ENCODE results near the gene C2CD4B.

Gene C2CD4B, protein sequence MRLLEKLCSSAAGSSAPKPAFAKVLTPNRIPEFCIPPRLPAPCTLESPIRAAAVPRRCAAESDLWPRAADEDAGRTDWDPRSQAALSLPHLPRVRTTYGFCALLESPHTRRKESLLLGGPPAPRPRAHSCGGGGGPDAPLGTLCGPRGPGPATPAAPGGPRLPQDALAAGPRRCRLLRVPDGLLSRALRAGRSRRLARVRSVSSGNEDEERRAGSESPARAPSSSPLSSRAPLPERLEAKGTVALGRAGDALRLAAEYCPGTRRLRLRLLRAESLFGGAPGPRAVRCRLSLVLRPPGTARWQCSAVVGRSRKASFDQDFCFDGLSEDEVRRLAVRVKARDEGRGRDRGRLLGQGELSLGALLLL

DNA sequence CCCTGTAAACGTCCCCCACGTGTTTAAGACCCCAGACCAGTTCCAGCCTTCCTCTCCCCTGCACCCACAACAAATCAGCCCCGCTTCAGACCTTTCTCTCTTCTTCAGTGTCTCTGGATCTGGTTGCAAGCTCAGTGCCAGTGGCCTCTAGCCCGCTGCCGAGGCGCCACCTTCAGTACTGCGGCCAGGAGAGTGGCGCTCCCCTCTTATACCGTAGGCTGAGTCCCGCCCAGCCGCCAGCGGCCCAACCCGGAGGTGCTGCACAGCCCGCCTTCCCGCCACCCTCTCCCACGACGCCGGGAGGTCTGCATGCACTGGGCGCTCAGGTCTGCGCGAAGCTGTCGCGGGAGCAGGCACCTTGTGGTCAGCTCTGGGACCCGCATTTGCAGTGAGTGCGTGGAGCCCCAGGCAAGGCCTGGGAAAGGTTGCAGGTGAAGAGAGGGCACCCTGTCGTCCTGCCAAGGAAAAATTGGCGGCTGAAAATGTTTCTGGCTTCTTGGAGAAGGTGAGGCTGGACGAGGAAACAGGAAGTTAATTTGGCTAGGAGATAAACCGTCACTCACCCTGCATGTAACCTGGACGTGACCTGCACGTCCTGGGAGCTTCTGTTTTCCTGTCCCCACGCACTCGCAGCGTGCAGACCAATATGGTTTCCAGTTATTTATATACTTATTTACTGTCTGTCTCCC, at the start of gene C2CD4B:
Gene C2CD4B (minus strand): TSS at position 182 of the 689 bp plus-strand sequence. CDS start 301 bp downstream, outside the sequence.
- no peak for DNase-seq

DNA sequence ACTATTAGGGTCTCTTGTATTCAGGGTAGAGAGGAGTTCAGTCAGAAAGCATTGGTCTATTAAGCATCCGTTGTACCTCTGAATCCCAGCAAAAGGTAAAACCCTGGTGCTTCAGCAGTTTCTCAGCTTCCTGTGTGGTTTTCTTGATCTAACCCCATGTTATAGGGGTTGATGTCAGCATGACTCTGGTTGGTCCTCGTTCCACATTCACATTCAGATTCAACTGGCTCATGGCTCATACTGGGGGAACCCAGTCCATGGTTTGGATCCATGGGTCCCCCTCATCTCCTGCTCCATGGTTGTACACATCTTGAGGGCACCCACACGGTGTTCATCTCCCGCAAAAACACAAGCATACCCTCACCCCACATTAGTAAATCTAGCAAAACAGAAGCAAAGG, 47.7 kb upstream of the C2CD4B start:
- no peak for DNase-seq

DNA sequence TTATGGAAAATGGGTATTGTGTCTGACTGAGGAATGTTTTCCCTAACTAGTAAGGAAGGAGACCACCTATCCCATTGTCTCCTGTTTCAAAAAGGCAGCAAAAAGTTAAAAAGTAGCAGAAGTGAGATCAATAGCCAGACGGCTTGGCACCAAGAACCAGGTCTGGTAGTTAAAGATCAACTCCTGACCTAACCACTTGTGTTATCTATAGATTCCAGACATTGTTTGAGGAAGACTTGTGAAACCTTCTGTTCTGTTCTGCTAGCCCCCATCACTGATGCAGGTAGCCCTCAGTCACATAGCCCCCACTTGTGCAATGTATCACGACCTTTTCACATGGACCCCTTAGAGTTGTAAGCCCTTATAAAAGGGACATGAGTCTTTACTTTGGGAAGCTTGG, 46.3 kb upstream of the C2CD4B start:
- no peak for DNase-seq

DNA sequence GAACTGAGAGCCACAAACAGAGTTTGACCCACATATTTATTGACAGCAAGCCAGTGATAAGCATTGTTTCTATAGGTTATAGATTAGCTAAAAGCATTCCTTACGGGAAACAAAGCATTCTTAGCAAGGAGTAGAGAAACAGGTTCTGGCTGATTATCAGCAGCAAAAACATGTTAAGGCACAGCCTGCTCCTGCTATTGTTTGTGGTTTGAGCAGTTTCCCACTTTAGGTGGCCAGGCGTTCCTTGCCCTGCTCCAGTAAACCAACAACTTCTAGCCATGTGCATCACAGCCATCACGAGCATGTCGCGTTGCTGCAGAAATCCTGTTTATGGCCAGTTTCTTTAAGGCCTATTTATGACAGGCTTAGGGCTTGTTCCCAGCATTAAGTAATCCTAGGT, 44.7 kb upstream of the C2CD4B start:
- no peak for DNase-seq

DNA sequence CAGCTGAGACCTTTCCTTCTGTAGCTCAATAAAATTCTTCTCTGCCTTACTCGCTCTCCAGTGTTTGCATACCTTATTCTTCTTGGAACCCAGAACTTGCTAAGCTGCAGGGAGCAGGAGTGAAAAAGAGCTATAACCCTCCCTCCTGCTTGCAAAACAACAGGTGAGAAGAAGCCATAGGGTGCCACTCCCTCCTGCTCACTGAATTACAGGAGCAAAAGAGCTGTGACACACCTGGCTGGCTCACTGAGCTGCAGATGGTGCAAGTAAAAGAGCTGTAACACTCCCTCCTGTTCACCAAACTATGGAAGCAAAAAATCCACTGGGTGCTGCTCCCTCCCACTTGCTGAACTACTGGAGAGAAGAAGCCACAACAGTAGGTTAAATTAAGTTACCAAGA, 44.2 kb upstream of the C2CD4B start:
- no peak for DNase-seq

DNA sequence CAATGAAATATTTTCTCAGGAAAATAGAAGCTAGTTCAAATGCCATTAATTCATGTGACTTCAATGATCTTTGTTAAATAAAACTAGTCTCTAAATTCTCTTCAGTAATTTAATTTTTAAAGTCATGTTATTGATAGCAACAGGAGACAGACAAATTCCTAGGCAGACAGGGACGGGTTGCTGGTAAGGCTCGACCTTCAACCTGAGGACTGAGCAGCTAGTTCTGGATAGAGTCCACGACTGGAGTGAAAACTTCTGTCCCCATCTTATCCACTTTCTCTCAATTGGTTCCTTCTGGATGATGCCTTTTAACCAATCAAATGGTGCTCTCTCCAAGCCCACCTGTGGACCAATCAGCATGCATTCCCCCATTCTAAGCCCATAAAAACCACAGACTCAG, 43.8 kb upstream of the C2CD4B start:
- no peak for DNase-seq

DNA sequence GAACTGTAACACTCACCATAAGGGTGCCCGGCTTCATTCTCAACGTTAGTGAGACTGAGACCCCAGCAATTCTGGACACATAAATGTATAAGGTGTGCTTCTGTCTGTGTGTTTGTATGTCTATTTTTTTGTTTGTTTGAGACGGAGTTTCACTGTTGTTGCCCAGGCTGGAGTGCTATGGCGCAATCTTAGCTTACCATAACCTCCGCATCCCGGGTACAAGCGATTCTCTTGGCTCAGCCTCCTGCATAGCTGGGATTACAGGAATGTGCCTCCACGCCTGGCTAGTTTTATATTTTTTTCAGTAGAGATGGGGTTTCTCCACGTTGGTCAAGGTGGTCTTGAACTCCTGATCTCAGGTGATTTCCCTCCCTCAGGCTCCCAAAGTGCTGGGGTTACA, 43.3 kb upstream of the C2CD4B start:
- DNase-seq, result no peak

DNA sequence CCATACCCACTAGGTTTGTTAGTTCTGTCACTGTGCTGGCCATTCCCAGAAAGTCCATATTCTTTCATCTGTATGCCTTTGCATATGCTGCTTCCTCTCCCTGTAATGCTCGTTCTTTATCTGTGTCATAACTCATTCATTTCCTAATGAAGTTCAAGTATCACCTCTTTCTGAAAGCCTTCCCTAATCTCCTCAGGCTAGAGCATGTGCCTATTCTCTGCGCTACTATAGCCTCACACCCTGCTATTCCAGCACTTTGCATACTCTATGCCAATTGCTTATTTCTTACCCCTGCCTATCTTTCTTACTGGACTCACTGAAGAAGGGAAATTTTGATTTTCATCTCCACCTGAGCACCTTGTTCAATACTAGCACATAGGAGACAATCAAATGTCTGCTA, 25.6 kb upstream of the C2CD4B start:
- DNase-seq, result no peak

DNA sequence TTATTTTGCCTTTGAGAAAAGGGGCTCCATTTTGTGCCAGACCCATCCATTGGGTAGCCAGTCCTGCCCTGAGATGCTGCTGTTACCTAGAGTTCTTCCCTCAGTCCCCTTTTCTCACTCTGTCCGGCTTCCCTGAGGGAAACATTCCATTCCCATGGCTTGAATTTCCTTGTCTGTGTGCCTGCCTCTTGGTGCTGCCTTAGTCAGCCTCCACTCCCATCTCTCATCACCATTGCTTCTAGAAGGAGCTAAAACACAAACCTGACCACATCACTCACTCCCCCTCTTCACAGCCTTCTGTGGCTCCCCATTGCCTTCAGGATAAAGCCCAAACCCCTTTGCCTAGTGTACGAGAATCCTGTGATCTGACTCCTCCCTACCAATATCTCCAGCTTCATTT, 25.2 kb upstream of the C2CD4B start:
- DNase-seq, result no peak

DNA sequence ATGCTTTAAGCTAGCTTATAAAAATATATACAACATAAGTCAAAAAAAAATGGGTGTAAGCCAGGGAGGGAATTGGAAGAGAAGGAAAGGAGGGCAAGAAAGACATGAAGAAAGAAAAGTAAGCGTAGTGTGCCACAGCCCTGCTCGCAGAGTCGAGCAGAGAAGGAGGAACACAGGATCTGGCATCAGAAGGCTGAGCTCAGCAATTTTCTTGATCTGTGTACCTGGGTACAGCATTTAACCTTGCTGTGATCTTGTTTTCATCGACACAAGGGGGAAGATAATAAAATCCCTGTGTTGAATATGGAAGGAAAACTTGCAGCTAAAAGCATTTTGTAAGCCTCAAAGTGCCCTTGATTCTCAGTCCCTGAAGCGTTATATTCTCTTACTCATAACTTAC, 23.7 kb upstream of the C2CD4B start:
- no peak for DNase-seq

DNA sequence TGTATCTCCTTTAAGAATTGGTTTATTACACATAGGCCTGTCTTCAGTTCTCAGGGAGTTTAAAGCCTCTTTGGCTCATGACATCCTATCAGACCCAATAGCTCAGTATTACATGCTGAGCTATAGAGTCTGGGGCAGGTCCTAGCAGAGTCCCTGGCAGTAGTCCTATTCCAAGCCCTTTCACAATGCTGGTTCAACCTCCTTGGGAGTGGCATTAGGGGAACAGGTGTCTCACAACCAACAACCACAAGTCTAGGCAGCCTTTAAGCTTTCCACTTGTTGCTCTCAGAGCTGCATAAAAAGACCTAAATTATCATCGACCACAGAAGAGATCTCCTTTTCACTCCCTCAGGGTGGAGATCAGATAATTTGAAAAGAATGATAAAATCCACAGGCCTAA, 22.8 kb upstream of the C2CD4B start:
- no peak for DNase-seq

DNA sequence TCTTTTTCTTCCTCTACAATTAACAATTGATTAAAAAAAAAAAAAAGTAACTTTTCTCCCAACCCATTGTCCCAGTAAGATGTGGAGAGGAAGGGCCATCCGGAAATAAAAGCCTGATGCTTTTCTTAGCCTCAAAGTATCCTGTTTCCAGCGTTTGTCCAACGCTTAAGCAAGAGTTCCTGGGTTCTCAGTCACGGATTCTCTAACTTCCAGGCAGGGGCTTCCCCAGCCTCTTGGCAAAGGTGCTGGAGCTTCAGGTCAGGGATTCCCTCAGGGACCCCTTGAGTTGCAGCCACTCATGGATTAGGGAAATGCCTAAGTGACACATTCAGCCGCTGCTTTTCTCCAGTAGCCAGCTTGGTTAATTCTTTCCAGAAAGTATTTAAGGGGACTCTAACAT, 22.3 kb upstream of the C2CD4B start:
- DNase-seq, result no peak

DNA sequence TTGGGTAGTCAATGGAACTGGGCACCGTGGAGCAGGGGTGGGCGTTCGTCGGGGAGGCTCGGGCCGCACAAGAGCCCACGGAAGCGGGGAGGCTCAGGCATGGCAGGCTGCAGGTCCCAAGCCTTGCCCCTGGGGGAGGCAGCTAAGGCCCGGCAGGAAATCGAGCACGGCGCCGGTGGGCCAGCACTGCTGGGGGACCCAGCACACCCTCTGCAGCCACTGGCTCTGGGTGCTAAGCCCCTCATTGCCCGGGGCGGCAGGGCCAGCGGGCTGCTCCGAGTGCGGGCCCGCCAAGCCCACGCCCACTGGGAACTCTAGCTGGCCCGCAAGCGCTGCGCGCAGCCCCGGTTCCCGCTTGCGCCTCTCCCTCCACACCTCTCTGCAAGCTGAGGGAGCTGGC, 21.5 kb upstream of the C2CD4B start:
- no peak for DNase-seq

DNA sequence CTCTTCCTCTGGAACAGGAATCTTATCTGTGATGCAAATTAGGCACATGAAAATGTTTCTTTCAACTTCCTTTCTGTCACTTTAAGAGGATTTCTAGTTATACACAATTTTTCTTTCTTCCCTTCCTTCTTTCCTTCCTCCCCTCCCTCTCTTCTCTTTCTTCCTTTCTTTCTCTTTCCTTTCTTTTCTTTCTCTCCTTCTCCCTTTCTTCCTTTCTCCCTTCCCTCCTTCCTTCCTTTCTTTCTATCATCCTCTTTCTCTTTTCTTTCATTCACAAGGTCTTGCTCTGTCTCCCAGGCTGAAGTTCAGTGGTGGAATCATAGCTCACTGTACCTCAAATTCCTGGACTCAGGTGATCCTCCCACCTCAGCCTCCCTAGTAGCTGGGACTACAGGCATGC, 18.0 kb upstream of the C2CD4B start:
- no peak for DNase-seq

DNA sequence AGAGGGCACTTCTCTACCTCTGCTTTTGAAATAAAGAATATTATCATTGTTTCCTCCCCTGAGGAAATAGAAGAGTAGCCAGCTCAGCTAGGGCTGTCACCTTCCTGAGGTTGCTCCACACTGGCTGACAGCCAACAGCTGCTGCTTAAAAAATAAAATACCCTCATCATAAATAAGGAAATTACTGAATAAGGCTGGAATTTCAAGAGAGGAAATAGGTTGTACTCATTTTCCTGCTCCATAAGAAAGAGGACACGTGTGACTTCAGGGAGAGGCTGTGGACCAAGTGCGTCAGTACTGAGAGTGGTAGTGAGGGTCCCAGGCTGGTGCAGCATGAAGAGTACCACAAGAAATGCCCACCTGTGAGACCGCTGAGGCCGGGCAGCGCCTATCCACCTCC, 8.1 kb upstream of the C2CD4B start:
- no peak for DNase-seq

DNA sequence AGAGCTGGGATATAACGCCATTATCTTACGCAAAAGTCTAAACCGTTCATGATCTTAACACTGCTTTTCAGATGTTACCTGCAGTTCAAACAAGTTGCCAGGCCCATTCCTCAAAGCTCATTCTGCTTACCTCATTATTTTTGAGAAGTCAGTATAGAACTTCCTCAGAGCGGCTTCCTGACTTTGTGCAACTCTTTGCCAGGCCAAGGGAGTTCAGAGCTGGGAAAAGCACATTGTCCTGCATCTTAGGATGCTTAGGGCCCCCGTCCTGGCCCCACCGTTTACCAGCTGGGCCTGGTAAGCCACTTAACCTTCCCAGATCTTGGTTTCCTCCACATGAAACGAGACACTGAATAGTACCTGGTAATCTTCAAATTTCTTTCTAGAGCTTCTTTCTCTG, 6.8 kb upstream of the C2CD4B start:
- no peak for DNase-seq

DNA sequence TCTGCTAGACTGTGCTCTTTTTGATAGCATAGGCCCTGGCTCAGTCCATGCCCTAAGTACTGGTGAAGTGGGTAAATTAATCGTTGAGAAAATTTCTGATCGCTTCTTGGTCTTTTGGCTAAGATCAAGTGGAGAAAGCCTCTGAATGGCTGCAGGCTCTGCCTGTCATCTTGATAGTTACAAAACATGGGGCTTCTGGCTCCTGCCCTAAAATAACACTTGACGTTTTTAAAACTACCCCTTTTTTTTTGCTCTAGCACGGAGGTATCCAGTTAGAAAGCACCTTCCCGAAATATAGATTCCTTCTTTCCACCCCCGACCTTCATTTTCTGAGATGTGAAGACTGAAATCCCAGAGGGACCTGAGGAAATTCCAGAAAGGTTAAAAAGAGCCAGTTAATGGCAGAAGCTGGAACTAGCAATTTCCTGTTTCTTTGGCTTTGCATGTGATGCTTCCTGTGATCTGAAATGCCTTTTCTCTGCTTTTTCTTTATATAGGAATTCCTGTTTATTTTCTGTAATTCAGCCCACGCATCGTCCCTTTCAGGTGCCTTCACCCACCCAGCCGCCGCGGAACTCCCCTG, 799 bp upstream of the C2CD4B start:
- DNase-seq, result no peak

DNA sequence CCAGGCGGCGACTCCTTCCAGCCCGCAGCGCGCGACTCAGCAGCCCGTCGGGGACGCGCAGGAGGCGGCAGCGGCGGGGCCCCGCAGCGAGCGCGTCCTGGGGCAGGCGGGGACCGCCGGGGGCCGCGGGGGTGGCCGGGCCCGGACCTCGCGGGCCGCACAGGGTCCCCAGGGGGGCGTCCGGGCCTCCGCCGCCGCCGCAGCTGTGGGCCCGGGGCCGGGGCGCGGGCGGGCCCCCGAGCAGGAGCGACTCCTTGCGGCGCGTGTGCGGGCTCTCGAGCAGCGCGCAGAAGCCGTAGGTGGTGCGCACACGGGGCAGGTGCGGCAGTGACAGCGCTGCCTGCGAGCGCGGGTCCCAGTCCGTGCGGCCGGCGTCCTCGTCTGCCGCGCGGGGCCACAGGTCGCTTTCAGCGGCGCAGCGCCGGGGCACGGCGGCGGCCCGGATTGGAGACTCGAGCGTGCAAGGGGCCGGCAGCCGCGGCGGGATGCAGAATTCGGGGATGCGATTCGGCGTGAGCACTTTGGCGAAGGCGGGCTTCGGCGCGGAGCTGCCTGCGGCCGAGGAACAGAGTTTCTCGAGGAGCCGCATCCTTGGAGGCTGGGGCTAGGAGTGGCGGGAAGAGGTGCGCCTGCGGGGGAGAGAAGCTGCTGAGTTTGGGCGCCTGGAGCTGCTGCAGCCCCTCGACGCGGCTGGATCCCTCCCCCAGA, 535 bp downstream of the C2CD4B start:
- no peak for DNase-seq

DNA sequence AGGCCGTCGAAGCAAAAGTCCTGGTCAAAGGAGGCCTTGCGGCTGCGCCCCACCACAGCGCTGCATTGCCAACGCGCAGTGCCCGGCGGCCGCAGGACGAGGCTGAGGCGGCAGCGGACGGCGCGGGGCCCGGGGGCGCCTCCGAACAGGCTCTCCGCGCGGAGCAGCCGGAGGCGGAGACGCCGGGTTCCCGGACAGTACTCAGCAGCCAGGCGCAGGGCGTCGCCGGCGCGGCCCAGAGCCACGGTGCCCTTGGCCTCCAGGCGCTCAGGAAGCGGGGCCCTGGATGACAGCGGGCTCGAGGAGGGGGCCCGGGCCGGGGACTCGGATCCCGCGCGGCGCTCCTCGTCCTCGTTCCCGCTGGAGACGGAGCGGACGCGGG, 1.1 kb downstream of the C2CD4B start:
- DNase-seq, result no peak

DNA sequence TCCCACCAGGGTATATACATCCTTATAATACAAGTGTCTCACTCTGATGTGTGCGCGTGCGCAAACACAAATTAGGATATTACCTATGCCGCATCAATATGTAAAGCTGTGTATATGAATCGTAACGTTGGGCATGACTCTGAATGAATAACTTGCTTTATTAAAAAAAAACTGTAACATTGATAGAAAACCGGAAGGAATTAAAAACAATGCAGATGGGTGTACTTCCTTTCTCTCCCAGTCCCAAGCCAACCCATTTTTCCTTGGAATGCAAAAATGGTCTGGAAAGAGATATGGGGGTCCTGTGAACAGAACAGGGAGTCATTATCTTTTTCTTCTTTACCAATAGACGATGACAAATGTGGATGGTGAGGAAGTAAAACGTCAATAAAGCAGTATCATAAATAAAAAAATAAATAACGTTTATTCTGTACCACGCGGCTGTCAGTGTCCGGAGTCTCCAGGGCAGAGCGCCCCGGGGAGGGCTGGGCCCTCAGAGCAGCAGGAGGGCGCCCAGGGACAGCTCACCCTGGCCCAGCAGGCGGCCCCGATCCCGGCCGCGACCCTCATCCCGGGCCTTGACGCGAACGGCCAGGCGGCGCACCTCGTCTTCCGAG, 1.6 kb downstream of the C2CD4B start:
- no peak for DNase-seq

DNA sequence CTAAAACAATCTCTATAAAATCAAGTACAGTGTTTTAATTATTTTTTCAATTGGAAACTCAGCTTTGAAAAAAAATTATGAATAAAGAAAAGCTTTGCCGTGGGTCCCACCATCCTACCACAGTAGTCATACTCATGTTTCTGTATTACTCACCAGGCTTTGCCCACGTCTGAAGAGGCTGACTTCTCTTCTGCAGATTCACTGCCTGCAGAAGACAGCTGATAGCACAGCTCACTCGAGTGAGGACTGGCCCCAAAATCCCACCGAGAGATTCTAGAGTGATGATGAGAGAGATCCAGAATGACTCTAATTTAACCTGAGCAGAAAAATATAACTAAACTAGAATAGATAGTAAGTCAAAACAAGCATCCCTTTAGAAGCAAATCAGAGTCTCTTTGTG, 11.9 kb downstream of the C2CD4B start:
- DNase-seq, result no peak

DNA sequence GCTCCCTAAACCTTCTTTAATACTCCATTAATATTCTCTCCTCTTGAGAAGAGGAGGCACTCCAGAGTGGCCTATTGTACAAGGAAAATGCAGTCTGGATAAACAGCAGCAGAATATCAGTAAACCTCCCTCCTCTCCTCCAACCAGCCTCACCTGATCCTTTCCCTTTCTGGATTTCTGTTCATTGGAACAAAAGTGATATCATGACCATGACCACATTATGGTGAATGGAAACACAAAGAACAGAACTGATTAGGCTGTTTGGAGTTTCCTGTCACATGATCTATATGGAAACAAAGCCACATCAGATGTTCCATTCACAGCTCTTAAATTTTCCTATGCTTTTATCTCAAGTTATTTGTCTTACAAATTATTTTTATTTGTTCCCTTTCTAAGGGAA, 14.6 kb downstream of the C2CD4B start:
- no peak for DNase-seq

DNA sequence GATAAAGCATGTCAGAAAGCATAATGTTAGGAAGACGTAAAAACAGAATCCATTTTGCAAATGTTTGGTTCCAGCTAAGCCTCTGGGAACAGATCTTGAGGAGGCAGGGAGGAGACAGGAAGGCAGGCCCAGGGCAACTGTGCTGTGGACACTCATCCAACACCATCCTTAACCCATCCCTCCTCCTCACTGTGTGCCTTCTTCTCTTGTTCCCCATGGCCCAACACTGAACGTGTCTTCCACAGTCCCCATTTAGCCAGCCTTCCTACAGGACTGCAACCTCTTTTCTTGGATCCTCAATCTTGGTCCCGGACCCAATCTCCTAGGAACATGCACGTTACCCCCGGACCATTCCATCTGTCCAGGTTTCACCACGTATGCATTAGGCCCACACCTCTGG, 15.4 kb downstream of the C2CD4B start:
- no peak for DNase-seq

All from NCI-H1417 treated with DMSO at 0.1 percent for 48 hours (cell line).